IPS DF 19.7 (cell line): Measurements from ENCODE around the gene MARK1.
"Not testable (repeated sequence)": the region's sequence is repeated elsewhere in the genome, so short reads cannot be mapped to it uniquely, and the experiment has no call there.

Source experiments
- DNase-seq: peaks from one replicate; pipeline ENCODE4 v3.0.0-alpha.2; 2013; ENCODE audit warnings: low read depth, low spot score

MARK1 gene

DNA sequence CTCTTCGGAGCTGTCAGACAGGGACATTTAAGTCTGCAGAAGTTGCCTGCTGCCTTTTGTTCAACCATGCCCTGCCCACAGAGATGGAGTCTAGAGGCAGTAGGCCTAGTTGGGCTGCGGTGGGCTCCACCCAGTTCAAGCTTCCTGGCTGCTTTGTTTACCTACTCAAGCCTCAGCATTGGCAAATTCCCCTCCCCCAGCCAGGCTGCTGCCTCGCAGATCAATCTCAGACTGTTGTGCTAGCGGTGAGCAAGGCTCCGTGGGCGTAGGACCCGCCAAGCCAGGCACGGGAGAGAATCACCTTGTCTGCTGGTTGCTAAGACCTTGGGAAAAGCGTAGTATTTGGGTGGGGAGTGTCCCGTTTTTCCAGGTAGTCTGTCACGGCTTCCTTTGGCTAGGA is 83.2 kb downstream of the MARK1 start:
- not testable (repeated sequence) for DNase-seq

GRCh38 chr1:220616836-220617235 is 88.9 kb downstream of the MARK1 start:
- DNase-seq: no peak

DNA sequence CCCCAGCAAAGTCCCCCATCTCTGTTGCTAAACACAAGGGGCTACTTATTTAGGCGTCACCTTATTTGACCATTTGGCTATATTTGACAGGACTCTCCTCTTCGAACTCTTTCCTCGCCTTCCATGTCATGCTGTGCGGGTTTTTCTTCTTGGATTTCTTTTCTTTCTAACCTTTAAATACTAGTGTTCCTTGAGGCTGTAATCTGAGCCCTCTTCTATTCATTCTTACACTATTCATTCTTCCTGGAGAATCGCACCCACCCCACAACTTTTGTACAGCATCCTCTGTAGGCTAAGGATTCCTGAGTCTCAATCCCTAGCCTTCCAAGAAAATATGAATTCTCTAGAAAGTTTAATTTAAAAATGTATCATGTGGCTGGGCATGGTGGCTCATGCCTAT is 100.5 kb downstream of the MARK1 start:
- DNase-seq: no peak

DNA sequence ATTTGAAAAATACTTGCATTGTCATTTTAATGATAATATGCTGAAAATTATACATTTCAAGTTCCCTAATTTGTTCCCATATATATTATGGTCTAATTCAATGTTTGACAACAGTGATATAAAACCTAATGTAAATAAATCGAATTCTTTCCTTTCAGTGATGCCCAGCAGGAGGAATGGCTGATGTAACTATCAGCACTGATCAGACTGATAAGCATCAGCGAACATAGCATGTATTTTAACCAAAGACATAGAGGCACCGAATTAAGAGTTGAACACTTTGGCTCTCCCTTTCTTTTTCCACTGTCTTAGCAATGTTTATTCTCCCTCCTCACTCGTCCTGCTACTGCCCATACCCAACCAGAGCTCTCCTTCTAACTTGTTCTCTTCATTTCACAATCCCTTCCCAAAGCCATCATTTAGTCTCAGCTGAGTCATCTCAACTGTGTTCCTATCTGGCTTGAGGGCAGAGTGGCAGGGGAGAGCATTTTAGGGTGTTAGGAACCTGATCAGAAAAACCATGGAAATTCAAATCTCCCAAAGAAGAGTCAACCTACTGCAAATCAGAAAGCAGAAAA is 103.4 kb downstream of the MARK1 start:
- no peak for DNase-seq

GRCh38 chr1:220637759-220638158 is 109.8 kb downstream of the MARK1 start:
- no peak for DNase-seq

- DNase-seq: no peak
Measured at GRCh38 chr1:220642285-220642684, 114.3 kb downstream of the MARK1 start.

DNA sequence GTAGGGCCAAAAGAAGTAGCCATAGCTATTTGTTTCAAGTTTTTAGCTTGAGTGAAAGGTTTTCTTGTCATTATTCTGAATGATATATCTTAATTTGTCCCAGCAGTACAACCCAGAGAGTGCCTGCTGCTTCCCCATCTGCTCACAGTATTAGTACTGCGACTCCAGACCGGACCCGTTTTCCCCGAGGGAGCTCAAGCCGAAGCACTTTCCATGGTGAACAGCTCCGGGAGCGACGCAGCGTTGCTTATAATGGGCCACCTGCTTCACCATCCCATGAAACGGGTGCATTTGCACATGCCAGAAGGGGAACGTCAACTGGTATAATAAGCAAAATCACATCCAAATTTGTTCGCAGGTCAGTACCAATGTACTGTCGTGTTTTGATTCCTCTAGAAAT is 125.1 kb downstream of the MARK1 start:
- DNase-seq: no peak

GRCh38 chr1:220655509-220655908 is 127.6 kb downstream of the MARK1 start:
- no peak for DNase-seq

DNA sequence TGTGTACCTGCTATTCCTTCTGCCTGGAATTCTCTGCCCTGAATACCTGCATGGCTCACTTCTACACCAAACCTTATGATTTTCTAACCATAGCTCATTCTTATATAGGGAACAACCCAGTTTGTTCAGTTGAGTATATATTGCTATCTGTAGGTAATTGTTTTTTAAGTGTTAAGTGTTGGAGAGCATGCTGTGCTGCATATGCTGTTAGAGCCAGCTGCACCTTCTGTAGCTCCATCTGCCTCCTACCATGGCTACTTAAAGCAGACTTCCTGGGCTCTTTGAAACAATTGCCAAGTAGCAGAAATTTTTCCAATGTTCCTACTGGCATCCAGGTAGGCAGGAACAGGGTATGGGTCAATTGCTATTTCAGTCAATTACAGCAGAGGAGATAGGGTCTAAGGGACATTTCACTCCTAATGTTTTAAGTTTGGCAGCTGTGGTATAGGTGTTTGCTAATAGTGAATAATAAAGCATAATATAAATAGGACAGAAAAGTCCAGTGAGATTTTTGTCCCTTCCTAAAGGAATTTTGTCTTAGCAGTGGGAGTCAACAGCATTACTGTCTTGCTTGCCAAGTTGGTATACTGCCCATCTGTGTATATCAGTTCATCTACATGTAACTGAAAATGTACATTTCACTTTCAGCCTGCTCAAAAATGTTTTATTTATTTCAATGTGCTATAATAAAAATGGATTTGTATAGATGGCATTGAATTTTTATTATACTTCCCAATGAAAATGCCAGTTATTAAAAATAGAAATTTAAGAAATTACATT is 128.2 kb downstream of the MARK1 start:
- no peak for DNase-seq

GRCh38 chr1:220666349-220666748 is 138.4 kb downstream of the MARK1 start:
- no peak for DNase-seq

- DNase-seq: no peak
Measured at GRCh38 chr1:220669005-220669404, 141.1 kb downstream of the MARK1 start.

DNA sequence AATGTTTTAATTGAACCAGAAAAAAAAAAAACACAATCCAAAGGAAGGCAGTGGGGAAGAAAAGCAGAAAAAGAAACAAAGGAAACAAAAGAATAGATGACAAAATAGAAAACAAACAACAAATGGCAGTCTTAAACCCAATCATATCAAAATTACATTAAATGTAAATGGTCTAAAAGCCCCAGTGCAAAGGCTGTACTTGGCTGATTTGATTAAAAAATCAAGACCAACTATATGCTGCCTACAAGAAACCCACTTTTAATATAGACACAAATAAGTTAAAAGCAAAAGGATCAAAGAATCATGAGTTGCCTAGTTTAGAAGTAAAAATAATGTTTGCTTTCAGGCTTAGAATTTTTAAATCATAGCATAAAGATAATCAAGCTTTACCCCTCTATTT is 142.4 kb downstream of the MARK1 start:
- DNase-seq: no peak

DNA sequence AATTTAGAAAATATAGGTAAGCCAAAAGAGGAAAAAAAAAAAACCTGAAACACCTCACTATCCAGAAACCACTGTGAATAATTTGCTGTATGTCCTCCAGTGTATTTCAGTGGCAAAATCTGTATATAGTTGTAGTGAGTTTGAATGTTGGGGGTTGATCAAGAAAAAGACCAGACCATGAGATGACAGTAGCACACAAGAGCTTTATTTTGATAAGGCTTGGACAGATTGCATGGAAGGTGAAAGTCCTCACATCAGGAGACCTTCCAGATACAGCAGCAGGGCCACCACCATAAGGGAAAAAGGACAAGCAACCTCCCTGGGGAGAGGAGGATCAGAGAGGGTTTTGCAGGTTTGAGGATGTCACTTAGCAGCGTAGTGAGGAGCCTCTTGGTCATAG is 146.0 kb downstream of the MARK1 start:
- DNase-seq: no peak

GRCh38 chr1:220677251-220677650 is 149.3 kb downstream of the MARK1 start:
- no peak for DNase-seq

GRCh38 chr1:220680085-220680687 is 152.2 kb downstream of the MARK1 start:
- DNase-seq: no peak

GRCh38 chr1:220681220-220681880 is 153.4 kb downstream of the MARK1 start:
- DNase-seq: no peak

- DNase-seq: no peak
Measured at GRCh38 chr1:220682901-220683576, 155.1 kb downstream of the MARK1 start.

- DNase-seq: not testable (repeated sequence)
Measured at GRCh38 chr1:220683716-220684115, 155.8 kb downstream of the MARK1 start.

- DNase-seq: no peak
Measured at GRCh38 chr1:220684890-220685289, 157.0 kb downstream of the MARK1 start.

GRCh38 chr1:220685879-220686278 is 157.9 kb downstream of the MARK1 start:
- DNase-seq: no peak

DNA sequence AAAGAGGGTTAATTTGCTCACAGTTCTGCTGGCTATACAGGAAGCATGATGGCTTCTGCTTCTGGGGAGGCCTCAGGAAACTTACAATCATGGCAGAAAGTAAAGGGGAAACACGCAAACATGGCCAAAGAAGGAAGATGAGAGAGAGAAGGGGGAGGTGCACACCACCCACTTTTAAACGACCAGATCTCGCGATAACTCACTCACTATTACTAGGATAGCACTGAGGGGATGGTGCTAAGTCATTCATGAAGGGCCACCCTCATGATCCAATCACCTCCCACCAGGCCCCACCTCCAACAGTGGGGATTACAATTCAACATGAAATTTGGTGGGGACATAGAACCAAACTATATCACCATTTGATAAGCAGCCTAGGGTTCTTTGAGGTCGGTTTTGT is 159.9 kb downstream of the MARK1 start:
- DNase-seq: no peak

DNA sequence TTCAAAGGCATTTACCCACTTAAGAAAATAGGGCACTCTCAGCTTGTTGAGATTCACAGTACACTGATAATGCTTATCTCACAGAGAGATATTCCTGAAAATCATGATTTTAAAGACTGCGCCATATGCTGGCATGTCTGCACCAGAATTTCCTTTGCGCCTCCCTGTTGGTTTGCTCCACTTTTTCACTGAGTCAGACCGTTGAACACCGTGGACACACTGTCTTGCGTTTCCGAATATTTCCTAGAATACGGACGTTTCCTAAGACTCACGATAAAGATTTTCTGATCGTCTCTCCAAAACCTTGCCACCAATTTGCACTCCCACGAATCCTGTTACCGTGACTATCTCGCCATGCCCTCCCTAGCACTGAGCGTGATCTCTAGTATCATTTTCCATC is 161.7 kb downstream of the MARK1 start:
- no peak for DNase-seq
